ENCODE measurements around the gene CUL5.
"Not testable (repeated sequence)": the region's sequence is repeated elsewhere in the genome, so short reads cannot be mapped to it uniquely, and the experiment has no call there.

The CUL5 gene

GRCh38 chr11:108019870-108020540 lies 11.3 kb downstream of the CUL5 start:
- no peak for TF ChIP-seq CTCF (IDR thresholded peaks at IDR 0.05; ENCODE audit: low read depth, low read length, poor library complexity, severe bottlenecking)
- TF ChIP-seq EZH2phosphoT487 (IDR thresholded peaks at IDR 0.05; ENCODE audit: borderline replicate concordance, low read length) = no peak
- H4K20me1 ChIP-seq (ENCODE audit: control insufficient read depth, insufficient read depth, low read depth, low read length) = peaks cover 18% of the 10 kb centered on the region

DNA sequence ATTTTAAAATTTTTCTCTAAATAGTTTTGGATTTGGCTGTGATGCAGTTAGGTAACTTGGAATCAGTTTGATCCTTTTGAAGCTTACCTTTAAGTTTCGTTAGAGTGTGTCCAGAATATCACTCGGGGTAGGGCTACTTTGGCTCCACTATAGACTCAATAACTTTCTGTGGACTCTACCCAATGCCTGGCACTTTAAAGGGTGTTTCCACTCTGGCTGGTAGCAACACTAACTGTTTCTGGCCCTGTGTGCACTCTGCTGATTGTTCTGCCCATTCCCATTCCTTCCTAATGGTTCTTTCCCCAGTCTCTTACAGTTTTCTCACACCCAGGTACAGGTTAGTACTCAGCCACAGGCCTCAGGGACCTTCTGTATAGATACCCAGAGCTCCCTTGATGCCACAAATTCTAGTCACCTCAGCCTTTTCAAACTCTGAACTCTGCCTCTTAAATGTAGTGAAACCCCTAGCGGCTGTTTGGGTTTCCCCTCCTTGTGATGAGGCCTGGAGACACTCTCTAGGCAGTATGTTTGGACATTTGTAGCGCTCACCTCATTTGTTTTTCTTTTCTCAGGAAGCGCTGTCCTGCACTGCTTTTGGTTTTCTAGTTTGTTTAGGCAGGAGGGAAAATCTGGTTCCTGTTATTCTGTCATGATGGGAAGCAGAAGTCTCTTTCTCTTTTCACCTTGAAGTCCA lies 16.8 kb downstream of the CUL5 start:
- H3K4me3 ChIP-seq (ENCODE audit: low read length) = no peak overlapping the region
- H3K79me2 ChIP-seq (ENCODE audit: control insufficient read depth, low read length) = peaks cover 98% of the 10 kb centered on the region
- H3K27me3 ChIP-seq (ENCODE audit: control insufficient read depth, low read length) = no peaks in the 10 kb centered on the region
- H3F3A ChIP-seq (ENCODE audit: control insufficient read depth, insufficient read depth) = no peaks in the 10 kb centered on the region
- no peak overlapping the region for H3K27ac ChIP-seq (ENCODE audit: low read depth, low read length)
- 0 out of 2 replicates have a peak, but pooled peaks cover 7% of the 10 kb centered on the region for H4K20me1 ChIP-seq (ENCODE audit: control insufficient read depth, insufficient read depth, low read depth, low read length)
- TF ChIP-seq CTCF (IDR thresholded peaks at IDR 0.05; ENCODE audit: low read depth, low read length, poor library complexity, severe bottlenecking) (no peak), EZH2phosphoT487 (IDR thresholded peaks at IDR 0.05; ENCODE audit: borderline replicate concordance, low read length) (no peak)
- H3K4me1 ChIP-seq (ENCODE audit: control insufficient read depth, low read length) = no peaks in the 10 kb centered on the region
- peaks cover 12% of the 10 kb centered on the region for H3K36me3 ChIP-seq (ENCODE audit: control insufficient read depth, low read length)
- no peaks in the 10 kb centered on the region for H3K9me2 ChIP-seq (replicated peaks; ENCODE audit: control insufficient read depth, low read length)
- no peak overlapping the region for H3K4me2 ChIP-seq (ENCODE audit: low read length)
- no peaks in the 10 kb centered on the region for H3K9me3 ChIP-seq (ENCODE audit: control insufficient read depth, insufficient read depth, low read length)

More at GRCh38 chr11:108019870-108020540, 11.3 kb downstream of the CUL5 start:
- no peak overlapping the region for H3K4me3 ChIP-seq (ENCODE audit: low read length)
- no peaks in the 10 kb centered on the region for H3K9me3 ChIP-seq (ENCODE audit: control insufficient read depth, insufficient read depth, low read length)
- peaks cover 100% of the 10 kb centered on the region for H3K79me2 ChIP-seq (ENCODE audit: control insufficient read depth, low read length)
- peaks cover 10% of the 10 kb centered on the region; the same call in 1 of the 2 replicates for H3K36me3 ChIP-seq (ENCODE audit: control insufficient read depth, low read length)
- H3K27ac ChIP-seq (ENCODE audit: low read depth, low read length) = no peak overlapping the region
- H3K4me2 ChIP-seq (ENCODE audit: low read length) = no peak overlapping the region
- H3K27me3 ChIP-seq (ENCODE audit: control insufficient read depth, low read length) = no peaks in the 10 kb centered on the region
- H3K4me1 ChIP-seq (ENCODE audit: control insufficient read depth, low read length) = no peaks in the 10 kb centered on the region
- no peaks in the 10 kb centered on the region for H3K9me2 ChIP-seq (replicated peaks; ENCODE audit: control insufficient read depth, low read length)
- H3F3A ChIP-seq (ENCODE audit: control insufficient read depth, insufficient read depth) = no peaks in the 10 kb centered on the region

DNA sequence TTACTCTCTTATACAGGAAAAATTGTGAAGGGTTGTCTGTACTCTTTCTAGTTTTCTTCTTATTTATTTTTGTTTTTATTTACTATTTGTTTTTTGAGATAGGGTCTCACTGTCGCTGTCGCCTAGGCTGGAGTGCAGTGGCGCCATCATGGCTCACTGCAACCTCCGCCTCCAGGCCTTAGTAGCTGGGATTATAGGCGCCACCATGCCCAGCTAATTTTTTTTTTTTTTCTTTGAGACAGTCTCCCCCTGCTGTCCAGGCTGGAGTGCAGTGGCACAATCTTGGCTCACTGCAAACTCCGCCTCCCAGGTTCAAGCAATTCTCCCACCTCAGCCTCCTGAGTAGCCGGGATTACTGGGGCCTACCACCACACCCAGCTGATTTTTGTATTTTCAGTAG lies 18.4 kb downstream of the CUL5 start:
- Histone ChIP-seq H4K20me1 (ENCODE audit: control insufficient read depth, insufficient read depth, low read depth, low read length) (0 out of 2 replicates have a peak, but pooled peaks cover 9% of the 10 kb centered on the region), H3K4me3 (ENCODE audit: low read length) (no peak overlapping the region), H3K4me2 (ENCODE audit: low read length) (no peak overlapping the region), H3K27ac (ENCODE audit: low read depth, low read length) (no peak overlapping the region), H3K4me1 (ENCODE audit: control insufficient read depth, low read length) (no peaks in the 10 kb centered on the region), H3F3A (ENCODE audit: control insufficient read depth, insufficient read depth) (no peaks in the 10 kb centered on the region), H3K27me3 (ENCODE audit: control insufficient read depth, low read length) (no peaks in the 10 kb centered on the region), H3K36me3 (ENCODE audit: control insufficient read depth, low read length) (peaks cover 15% of the 10 kb centered on the region), H3K79me2 (ENCODE audit: control insufficient read depth, low read length) (peaks cover 98% of the 10 kb centered on the region), H3K9me3 (ENCODE audit: control insufficient read depth, insufficient read depth, low read length) (no peaks in the 10 kb centered on the region), H3K9me2 (replicated peaks; ENCODE audit: control insufficient read depth, low read length) (no peaks in the 10 kb centered on the region)
- TF ChIP-seq EZH2phosphoT487 (IDR thresholded peaks at IDR 0.05; ENCODE audit: borderline replicate concordance, low read length) (no peak), CTCF (IDR thresholded peaks at IDR 0.05; ENCODE audit: low read depth, low read length, poor library complexity, severe bottlenecking) (no peak)

- Histone ChIP-seq H3K79me2 (ENCODE audit: control insufficient read depth, low read length) (peaks cover 94% of the 10 kb centered on the region), H3K36me3 (ENCODE audit: control insufficient read depth, low read length) (peaks cover 22% of the 10 kb centered on the region)
- not testable (repeated sequence) for H3K4me2 ChIP-seq (ENCODE audit: low read length); H3K4me1 ChIP-seq (ENCODE audit: control insufficient read depth, low read length); H4K20me1 ChIP-seq (ENCODE audit: control insufficient read depth, insufficient read depth, low read depth, low read length); H3K9me2 ChIP-seq (replicated peaks; ENCODE audit: control insufficient read depth, low read length); H3K27me3 ChIP-seq (ENCODE audit: control insufficient read depth, low read length); H3F3A ChIP-seq (ENCODE audit: control insufficient read depth, insufficient read depth); H3K27ac ChIP-seq (ENCODE audit: low read depth, low read length); H3K4me3 ChIP-seq (ENCODE audit: low read length); H3K9me3 ChIP-seq (ENCODE audit: control insufficient read depth, insufficient read depth, low read length)
These were observed 20.2 kb downstream of the CUL5 start for GRCh38 chr11:108028822-108029441.

GRCh38 chr11:108031604-108032003 lies 22.9 kb downstream of the CUL5 start:
- H3K9me3 ChIP-seq (ENCODE audit: control insufficient read depth, insufficient read depth, low read length); H3K4me2 ChIP-seq (ENCODE audit: low read length); H3K27ac ChIP-seq (ENCODE audit: low read depth, low read length); H3K9me2 ChIP-seq (replicated peaks; ENCODE audit: control insufficient read depth, low read length); H3K27me3 ChIP-seq (ENCODE audit: control insufficient read depth, low read length); H3K4me3 ChIP-seq (ENCODE audit: low read length); H4K20me1 ChIP-seq (ENCODE audit: control insufficient read depth, insufficient read depth, low read depth, low read length); H3F3A ChIP-seq (ENCODE audit: control insufficient read depth, insufficient read depth); H3K4me1 ChIP-seq (ENCODE audit: control insufficient read depth, low read length): not testable (repeated sequence)
- Histone ChIP-seq H3K79me2 (ENCODE audit: control insufficient read depth, low read length) (peaks cover 72% of the 10 kb centered on the region), H3K36me3 (ENCODE audit: control insufficient read depth, low read length) (peaks cover 36% of the 10 kb centered on the region)

All from DOHH2 (cell line).